Testis (tissue), 3 donors: ENCODE results near the gene NRTN. TPM values are rescaled to one million over a fixed set of nuclear protein-coding genes. Genes with fewer than 3 reads are reported as not detected.

Experiments used
- DNase-seq: peaks from one replicate; pipeline ENCODE4 v3.0.0-alpha.2; 2019
- H3K27ac ChIP-seq, 2 donors: fragments of 200-600 bp; sonication (generic); one replicate each; pipeline ENCODE4 v1.5.1; 2019
- H3K27me3 ChIP-seq: fragments of 200-600 bp; sonication (generic); one replicate; pipeline ENCODE4 v1.5.1; 2019
- H3K36me3 ChIP-seq: fragments of 200-600 bp; sonication (generic); one replicate; pipeline ENCODE4 v1.5.1; 2017; ENCODE audit warnings: low read depth; ENCODE audit errors: missing control alignments
- H3K4me1 ChIP-seq: fragments of 200-600 bp; sonication (generic); one replicate; pipeline ENCODE4 v1.5.1; 2019
- H3K4me3 ChIP-seq, 2 donors: fragments of 200-600 bp; sonication (generic); one replicate each; pipeline ENCODE4 v1.5.1; 2017 to 2019
- H3K9me3 ChIP-seq: fragments of 200-600 bp; sonication (generic); one replicate; pipeline ENCODE4 v1.5.1; 2017
- POLR2A ChIP-seq: fragments of 450-650 bp; IDR thresholded peaks from one replicate; pipeline ENCODE4 v1.6.1; 2017; ENCODE audit warnings: antibody characterized with exemption, mild to moderate bottlenecking, moderate library complexity
- WGBS, 2 donors: methylation state at CpG; one replicate each; pipeline ENCODE4 v1.1.5; 2018; 5-methylcytosine and 5-hydroxymethylcytosine counted together
- intact Hi-C: fragments of 100-400 bp; cut with DNase I; formaldehyde crosslinking; loops from one replicate; pipeline ENCODE4 v1.15.1; 2023; ENCODE audit warnings: low total_unique reads
- polyA plus RNA-seq: library from polyadenylated mRNA; stranded (reverse); fragments of 350-450 nt; fragmentation: Illumina TruSeq; extraction: RNeasy Lipid Tissue Mini Kit (QIAGEN cat#74804); gene quantifications from one replicate; pipeline ENCODE4 v1.2.3, GENCODE V29; 2014; ENCODE audit warnings: low read depth, low replicate concordance; ENCODE audit not compliant: insufficient read depth
- total RNA-seq, 2 donors: library from RNA; depleted of rRNA; stranded (reverse); fragments of >200 nt; gene quantifications; one replicate each; pipeline ENCODE4 v1.2.3, GENCODE V29; 2016
- TF ChIP-seq, protein P1 (sequence below), 3 experiments: fragments of 450-650 bp in 2 of 3; fragments of 200-600 bp in 1 of 3; sonication (generic) in 1 of 3; IDR thresholded peaks; one replicate each; pipeline ENCODE4 v1.5.1; 2016 to 2019; ENCODE audit warnings: antibody characterized with exemption in 3 of 3, mild to moderate bottlenecking in 2 of 3, moderate library complexity in 1 of 3

Gene NRTN
- total and polyA plus RNA-seq, 3 donors from 2014 or later = 1.7 to 13.5 (median 6.5) TPM

DNA sequence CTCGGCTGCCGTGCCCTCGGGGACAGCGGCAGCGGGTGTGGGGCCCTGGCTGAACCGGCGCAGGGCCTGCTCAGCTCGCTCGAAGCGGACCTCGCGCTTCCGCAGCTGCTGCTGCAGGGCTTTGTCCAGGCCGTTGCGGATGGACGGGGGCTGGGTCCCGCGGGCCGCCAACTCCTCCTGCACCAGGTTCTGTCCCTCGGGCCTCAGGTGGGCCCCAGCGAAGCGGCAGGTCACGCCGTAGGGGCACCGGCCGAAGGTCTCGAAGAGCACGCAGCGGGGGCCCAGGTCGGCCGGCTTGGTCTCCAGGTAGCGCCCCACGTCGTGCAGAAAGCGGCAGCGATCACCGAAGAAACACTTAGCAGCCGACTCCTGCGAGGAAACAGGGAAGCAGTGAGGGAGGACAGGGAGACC is 15.5 kb upstream of the NRTN start:
- intact Hi-C loops = loop anchor here (10.0 kb wide), 1 partner anchor 115 kb away; the partner anchor contains the start of genes NDUFA11 and VMAC
- WGBS, 2 donors = 90% methylated on average over 37 of the region's 39 CpGs; no CpG with 5 or more reads in 1 of the 2 donors

DNA sequence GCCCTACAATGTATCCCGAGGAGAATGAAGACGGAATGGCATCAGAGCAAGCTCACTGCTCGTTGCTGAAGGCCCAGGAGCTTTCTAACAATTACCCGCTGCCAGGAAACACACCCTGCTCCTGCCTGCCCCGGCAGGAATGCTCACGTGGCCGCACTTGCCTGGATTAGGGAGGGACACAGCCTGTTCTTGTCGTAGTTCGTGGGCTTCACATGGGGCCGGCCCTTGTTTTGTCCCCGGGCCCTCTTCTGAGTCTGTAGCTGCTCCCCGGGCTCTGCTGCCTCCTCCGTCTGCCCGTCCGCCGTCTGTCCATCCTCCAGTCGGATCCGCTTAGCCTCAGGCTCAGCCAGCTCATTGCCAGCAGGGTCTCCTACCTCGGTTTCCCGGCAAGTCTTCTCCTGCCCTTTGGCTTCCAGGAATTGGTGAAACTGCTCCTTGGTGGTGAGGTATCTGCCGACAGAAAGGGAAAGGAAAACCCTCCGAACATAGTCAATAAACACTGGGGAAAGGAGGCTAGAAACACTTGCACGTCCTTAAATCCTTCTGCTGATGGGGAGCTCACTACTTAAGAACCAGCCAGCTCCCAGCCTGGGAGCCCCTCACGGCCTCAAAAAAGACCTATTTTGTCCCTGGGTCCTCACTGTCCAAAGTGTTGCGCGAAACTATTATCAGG is 14.8 kb upstream of the NRTN start:
- no peaks in the 10 kb centered on the region for H3K27me3 ChIP-seq
- WGBS, 2 donors = 48 to 65% methylated on average over 25 to 26 of the region's 26 CpGs
- no peak for DNase-seq
- peak overlapping the region; percentile 95 to 99 for H3K27ac ChIP-seq
- no peaks in the 10 kb centered on the region for H3K36me3 ChIP-seq
- TF ChIP-seq, protein P1, sequence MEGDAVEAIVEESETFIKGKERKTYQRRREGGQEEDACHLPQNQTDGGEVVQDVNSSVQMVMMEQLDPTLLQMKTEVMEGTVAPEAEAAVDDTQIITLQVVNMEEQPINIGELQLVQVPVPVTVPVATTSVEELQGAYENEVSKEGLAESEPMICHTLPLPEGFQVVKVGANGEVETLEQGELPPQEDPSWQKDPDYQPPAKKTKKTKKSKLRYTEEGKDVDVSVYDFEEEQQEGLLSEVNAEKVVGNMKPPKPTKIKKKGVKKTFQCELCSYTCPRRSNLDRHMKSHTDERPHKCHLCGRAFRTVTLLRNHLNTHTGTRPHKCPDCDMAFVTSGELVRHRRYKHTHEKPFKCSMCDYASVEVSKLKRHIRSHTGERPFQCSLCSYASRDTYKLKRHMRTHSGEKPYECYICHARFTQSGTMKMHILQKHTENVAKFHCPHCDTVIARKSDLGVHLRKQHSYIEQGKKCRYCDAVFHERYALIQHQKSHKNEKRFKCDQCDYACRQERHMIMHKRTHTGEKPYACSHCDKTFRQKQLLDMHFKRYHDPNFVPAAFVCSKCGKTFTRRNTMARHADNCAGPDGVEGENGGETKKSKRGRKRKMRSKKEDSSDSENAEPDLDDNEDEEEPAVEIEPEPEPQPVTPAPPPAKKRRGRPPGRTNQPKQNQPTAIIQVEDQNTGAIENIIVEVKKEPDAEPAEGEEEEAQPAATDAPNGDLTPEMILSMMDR (IDR thresholded peaks at IDR 0.05) = no peak
- TF ChIP-seq POLR2A = no peak
- no peaks in the 10 kb centered on the region for H3K9me3 ChIP-seq
- peak overlapping the region; percentile 92 to 98 for H3K4me3 ChIP-seq
- intact Hi-C loops = loop anchor here (10.0 kb wide), 1 partner anchor 115 kb away; the partner anchor contains the start of genes NDUFA11 and VMAC
- peaks cover 6% of the 10 kb centered on the region for H3K4me1 ChIP-seq

More for the DNA sequence above, 15.5 kb upstream of the NRTN start:
- H3K4me3 ChIP-seq = peak overlapping the region in 1 of 2 donors; percentile 98
- H3K27me3 ChIP-seq = no peaks in the 10 kb centered on the region
- DNase-seq = no peak
- H3K27ac ChIP-seq = no peak overlapping the region
- peaks cover 6% of the 10 kb centered on the region for H3K4me1 ChIP-seq
- TF ChIP-seq POLR2A = no peak
- TF ChIP-seq, protein P1 (IDR thresholded peaks at IDR 0.05) = no peak
- no peaks in the 10 kb centered on the region for H3K36me3 ChIP-seq
- no peaks in the 10 kb centered on the region for H3K9me3 ChIP-seq

DNA sequence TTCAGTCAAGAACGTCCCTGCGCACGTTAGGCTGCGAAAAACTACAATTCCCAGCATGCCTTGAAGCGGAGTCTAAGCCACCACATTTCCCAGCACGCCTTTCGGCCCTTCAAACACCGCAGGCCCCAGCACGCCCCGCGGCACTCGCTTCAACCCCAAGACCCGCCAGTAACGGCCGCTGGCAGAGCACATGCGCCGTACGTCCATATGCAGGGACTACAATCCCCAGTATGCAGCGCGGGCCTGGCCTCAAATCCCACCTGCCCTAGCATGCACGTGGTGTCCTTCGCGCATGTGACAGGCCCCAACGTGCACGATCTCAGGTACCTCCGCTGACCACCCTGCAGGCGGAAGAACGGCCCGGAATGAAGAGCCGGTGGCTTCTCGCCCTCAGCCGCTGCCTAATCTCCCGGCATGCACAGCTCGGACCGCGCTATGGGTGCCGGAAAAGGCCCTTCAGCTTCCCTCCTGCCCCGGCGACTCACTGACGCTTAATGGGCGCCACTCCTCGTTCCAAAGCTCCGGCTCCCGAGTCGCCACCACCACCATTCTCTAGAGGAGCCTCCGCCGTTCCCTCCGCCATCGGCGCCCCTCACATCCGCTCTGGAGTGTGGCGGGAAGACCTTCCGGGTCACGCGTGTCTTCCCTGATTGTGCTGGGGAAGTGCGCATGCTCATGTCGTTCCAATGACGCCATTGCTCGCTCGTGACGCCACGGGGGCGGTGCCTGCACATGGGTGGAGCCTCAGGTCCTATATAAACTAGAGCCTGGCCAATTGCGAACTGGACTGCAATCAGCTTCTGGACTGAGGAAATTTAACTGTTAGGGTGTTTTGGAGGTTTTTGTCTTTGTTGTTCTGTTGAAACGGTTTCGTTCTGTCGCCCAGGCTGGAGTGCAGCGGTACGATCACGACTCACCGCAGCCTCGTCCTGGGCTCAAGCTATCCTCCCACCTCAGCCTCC is 14.0 kb upstream of the NRTN start, which contains the start of gene DUS3L:
DUS3L (minus strand) TSS at position 605 of the 962 bp plus-strand sequence; CDS start at position 583, 22 bp downstream.
- 10 to 21% methylated on average over 23 to 71 of the region's 72 CpGs for WGBS, 2 donors
- Histone ChIP-seq H3K4me3 (peak within 1 kb of the TSS; percentile 92 to 98), H3K27me3 (no peaks in the 10 kb centered on the region), H3K27ac (peak within 1 kb of the TSS; percentile 95 to 99), H3K36me3 (no peaks in the 10 kb centered on the region), H3K4me1 (peaks cover 6% of the 10 kb centered on the region), H3K9me3 (no peaks in the 10 kb centered on the region)
- TF ChIP-seq, protein P1 (IDR thresholded peaks at IDR 0.05) = no peak
- TF ChIP-seq POLR2A = no peak
- intact Hi-C loops = no loop called here
- DNase-seq = peak; percentile 99

GRCh38 chr19:5792224-5792623 is 12.6 kb upstream of the NRTN start:
- DNase-seq = no peak
- TF ChIP-seq POLR2A = no peak
- TF ChIP-seq, protein P1 (IDR thresholded peaks at IDR 0.05) = no peak
- intact Hi-C loops = no loop called here
- H3K4me1 ChIP-seq = peaks cover 6% of the 10 kb centered on the region
- H3K36me3 ChIP-seq = no peaks in the 10 kb centered on the region
- no peaks in the 10 kb centered on the region for H3K9me3 ChIP-seq
- WGBS, 2 donors = 66 to 84% methylated on average over 18 of the region's 18 CpGs
- no peaks in the 10 kb centered on the region for H3K27me3 ChIP-seq
- H3K4me3 ChIP-seq = no peak overlapping the region
- H3K27ac ChIP-seq = no peak overlapping the region
